Breast epithelium (tissue), 3 donors: ENCODE measurements around the gene RHBDL2.
"Not testable (repeated sequence)": the region's sequence is repeated elsewhere in the genome, so short reads cannot be mapped to it uniquely, and the experiment has no call there.

Experiments
- CTCF ChIP-seq, 3 donors: fragments of 450-650 bp; IDR thresholded peaks; one replicate each; pipeline ENCODE4 v1.5.1; 2016 to 2017; ENCODE audit warnings: antibody characterized with exemption in 3 of 3, mild to moderate bottlenecking in 3 of 3, moderate library complexity in 3 of 3
- POLR2A ChIP-seq: fragments of 450-650 bp; IDR thresholded peaks from one replicate; pipeline ENCODE4 v1.6.1; 2016; ENCODE audit warnings: antibody characterized with exemption, mild to moderate bottlenecking, moderate library complexity

GRCh38 chr1:38978245-38978542 lies 36.6 kb upstream of the RHBDL2 start:
- TF ChIP-seq CTCF (IDR thresholded peaks at IDR 0.05); POLR2A: not testable (repeated sequence)
